ENCODE data around the gene TMIGD3.

Gene TMIGD3

DNA sequence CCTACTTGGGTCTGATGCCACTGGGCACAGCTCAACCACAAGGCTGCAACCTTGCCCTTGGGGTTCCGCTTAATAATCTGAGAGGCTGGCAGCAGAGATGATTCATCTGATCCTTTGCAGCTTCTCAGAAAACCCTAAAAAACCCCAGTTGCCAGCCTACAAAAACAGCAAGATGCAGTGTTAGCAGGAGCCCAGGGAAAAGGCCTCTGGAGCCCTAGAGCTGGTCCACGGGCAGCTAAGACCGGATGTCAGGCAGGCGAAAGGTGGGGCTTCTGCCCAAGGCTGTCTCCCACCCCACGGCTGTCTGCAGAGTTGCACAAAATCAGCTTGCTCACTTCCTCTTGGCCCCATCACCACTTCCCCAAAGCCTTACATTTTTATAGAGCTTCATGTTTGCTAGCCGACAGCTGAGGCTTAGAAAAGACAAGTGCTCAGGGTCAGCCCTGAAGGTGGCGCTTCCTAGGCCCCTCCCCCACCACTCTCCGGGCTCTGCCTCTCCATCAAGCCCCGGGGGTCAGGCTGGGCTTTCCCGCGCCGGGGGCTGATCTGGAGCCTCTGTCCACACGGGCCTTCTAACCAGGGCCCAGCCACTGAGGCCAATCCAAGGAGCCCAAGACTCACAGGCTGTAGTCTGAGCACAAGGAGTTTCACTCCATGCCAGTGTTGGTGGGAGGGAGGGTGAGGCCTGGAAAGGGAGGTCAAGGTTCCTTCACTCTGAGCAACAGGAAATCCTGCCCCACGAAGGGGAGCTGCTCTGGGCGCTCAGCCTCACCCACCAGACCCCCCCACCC, 4.2 kb upstream of the TMIGD3 start:
- DNase-seq (ENCODE audit: low read depth, low spot score) = peak; percentile 23

DNA sequence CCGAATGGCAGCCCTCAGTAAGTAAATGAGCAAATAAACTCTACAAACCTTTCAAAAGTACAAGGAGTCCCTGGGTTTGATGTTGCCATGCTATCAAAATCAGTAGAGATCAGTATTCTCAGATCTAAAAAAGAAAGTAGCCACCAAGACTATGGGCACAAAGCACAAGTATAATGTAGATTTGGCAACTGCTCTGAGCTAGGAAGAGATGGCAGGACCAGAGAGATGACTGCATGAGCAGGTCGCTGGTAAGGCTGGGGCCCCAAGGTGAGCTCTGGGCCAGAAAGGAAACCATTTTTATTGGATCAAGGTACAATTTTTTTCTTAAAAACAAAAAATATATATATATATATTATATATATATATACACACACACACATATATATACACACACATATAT, 3.1 kb upstream of the TMIGD3 start:
- no peak for DNase-seq (ENCODE audit: low read depth, low spot score)

DNA sequence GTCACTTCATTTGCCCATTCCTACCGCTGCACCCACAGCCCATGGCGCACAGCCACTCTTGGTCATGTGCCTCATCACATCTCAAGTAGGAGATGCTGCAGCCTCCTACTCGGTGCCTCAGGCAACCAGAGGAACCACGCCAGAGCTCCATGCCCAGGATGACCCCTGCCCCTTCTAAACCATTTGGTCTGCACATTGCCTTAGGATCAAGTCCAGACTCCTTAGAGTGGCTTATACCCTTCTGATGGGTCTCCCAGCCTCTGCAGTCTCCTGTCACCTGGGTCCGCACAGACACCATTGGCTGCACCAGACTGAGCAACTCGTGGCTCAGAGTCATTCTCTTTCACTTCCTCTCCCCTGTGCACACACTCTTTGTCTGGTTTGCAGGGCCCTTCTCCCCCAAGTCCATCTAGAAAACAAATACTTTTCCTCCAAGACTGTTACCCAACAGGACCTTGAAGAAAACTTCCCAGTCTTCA, 2.2 kb upstream of the TMIGD3 start:
- DNase-seq (ENCODE audit: low read depth, low spot score) = no peak

DNA sequence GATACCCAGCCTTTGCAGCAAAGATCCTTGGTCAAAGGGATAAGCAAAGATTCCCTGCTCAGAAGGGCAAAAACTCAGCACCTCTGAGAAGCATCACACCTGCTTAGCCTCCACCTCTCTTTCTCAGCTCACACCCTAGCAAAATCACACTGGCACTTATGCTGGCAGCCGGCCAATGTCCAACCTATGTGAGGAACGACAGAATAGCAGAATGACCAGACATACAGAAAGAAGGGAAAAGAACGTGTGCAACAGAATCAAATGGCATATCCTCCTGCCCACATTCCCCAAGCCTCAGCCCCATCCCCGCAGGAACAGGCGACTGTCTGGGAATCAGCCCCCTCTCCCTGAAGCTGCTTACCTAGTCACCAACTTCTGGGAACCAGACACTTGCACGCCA, 664 bp upstream of the TMIGD3 start:
- no peak for DNase-seq (ENCODE audit: low read depth, low spot score)

DNA sequence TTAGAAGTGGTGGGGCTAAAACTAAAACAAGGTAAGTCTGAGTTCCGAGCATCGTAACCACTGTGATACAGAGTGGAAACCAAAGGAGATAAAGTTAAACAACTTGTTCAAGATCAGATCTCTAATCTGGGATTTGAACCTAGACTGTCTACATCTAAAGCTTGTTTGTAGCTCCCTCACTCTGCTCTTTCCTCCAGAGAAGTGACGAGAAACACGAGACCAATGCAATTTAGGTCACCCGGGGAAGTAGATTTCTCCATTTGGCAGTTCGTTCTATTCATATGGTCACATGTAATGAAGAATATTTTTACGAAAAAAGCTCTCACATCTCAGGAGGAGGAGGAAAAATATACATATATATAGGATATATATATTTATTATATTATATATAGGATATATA, 1.8 kb downstream of the TMIGD3 start:
- DNase-seq (ENCODE audit: low read depth, low spot score) = no peak

DNA sequence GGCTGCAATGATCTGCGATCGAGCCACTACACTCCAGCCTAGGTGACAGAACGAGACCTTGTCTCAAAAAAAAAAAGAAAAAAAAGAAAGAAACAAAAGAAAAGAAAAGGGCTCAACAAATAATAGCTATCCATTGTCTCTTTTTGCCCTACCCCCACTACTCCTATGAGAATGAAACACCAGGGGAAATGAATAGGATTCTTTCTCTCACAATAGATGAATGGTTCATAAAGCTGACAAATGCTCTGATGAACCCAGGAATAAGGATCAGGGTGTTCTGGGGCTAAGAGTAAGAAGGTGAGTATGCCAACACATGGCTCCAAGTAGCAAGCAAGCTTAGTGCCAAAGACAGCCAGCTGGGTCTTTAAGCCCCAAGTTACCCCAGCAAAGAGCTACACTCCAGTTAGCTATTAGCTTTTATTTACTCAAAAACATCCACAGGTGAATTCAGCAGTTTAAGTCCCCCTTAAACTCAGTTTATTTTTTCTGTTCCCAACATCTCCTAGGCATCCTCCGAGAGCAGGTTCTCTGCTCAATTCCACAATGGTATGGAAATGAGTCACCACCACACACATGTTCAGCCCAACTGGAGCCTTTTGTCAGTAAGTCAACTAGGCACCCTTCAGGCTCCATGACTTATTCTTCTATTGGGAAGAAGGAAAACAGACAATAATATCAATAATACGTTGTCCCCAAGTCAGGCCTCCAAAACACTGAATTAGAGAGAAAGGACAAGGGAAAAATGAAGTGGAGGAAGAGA, 4.2 kb downstream of the TMIGD3 start:
- DNase-seq (ENCODE audit: low read depth, low spot score) = no peak

DNA sequence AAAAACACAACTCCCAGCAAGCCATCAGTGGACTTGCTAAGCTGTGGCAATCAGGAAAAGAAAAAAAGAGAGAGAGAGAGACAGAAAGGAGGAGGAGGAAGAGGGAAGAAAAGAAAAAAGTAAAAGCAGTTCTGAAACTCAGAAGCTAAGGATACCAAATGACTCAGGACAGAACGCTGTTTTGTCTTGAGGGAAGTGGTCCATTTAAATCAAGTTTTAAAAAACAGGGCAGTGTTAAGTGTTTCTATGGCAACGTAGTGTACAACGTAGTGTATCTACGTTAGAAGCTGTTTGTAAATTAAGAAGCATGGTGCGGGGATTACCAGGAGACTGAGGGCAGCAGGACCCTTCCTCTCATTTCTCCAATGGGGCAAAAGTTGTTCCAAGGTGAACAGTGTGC, 5.8 kb downstream of the TMIGD3 start:
- DNase-seq (ENCODE audit: low read depth, low spot score) = no peak

DNA sequence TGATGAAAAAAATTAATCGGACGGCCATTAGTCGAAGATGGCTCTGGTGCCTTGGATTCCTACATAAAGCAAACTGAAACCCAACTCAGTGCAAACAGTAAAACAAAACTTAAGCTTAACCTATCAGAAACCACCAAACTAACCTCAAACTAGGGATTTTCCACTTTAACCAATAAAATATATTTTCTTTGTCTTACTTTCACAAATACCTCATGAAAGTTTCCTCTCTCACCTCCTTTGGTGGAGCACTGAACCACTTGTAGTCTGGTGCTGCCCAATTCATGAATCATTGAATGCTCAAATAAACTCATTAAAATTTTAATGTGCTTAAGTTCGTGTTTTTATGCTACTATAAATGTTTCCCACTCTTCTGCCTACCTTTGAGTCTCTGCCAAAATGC, 7.0 kb downstream of the TMIGD3 start:
- no peak for DNase-seq (ENCODE audit: low read depth, low spot score)

DNA sequence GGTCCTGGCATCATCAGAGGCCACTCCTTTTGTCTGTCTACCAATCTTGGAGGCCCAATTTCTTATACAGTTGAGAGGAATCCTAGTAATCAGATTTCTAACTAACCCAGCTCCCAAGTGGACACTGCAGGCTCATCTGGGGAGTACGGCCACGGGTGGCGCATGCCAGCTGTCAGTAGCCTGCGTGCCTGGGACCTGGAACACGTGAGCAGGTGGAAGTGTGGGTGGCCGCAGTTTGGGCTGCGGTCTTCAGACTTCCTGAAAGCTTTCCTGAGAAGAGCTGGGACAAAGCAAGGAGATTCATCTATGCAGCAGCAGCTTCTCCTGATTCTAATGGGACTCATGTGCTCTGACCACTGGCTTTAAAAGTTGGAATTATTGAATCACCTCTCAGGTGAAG, 12.4 kb downstream of the TMIGD3 start:
- no peak for DNase-seq (ENCODE audit: low read depth, low spot score)

DNA sequence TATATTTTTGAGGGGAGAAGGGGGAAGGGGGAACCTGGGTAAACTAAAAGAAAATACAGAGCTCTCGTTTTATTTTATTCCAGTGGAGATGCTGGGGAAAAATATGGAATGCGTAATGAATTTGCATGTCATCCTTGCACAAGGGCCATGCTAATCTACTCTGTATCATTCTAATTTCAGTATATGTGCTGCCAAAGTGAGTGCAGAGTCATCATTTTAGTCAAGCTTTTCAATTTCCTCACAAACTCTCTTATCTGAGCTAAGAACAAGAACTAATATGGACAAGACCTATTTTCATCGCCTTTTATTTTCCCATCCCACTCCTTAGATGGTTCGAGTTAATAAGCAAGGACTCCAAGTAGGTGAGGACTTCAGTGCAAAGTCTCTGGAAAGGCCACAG, 13.2 kb downstream of the TMIGD3 start:
- DNase-seq (ENCODE audit: low read depth, low spot score) = no peak

DNA sequence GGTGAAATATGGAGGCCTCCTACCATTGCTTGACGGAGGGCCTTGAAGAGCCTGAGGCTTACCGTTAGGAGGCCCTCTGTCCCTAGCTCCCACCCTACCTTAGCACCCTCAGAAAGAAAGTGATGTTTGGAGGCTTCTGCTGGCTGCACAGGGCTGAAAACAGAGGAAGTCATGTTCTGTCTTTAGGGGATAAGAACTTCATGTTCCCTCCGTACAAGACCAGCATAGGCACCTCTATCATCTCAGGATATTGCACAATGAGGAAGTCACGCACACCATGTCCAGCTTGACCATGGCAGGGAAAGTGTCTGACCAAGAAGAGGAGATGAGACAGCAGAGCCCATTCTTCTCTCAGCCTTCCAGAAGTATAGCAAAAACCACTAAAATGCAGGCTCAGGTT, 13.8 kb downstream of the TMIGD3 start:
- no peak for DNase-seq (ENCODE audit: low read depth, low spot score)

DNA sequence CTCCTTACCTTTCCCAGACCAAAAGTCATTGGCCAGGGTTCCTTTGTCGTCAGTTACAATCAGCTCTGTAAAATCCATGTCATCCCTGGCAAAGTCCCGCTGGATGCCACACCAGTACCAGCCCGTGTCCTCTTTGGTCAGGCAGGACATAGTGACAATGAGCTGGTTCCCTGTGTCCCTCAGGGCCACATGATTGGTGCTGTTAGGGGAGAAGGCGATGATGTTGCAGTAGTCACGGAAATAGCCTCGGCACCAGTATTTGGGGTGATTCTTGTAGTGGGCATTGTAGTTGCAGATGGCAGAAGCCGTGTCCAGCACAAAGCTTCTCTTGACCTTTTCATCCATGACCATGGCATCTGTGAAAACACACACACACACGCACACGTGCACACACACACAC, 14.8 kb downstream of the TMIGD3 start:
- DNase-seq (ENCODE audit: low read depth, low spot score) = no peak

DNA sequence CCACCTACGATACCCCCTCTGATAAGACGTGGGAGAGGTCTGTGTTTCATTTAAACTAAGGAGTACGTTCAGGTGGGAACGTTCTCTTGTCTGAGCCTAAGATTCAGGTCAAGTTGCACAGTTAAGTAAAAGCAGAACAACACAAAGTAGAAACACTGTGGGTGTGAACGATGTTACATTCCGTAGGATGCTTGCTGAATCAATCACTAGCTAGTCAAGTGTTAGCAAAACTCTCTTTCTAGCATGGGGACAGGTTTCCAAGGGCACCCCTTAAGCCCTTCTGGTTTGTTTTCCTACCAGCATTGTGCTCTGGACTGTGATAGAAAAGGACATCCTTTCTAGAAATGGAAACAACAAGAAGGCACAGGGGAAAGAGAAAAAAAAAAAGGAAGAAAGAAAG, 16.3 kb downstream of the TMIGD3 start:
- no peak for DNase-seq (ENCODE audit: low read depth, low spot score)

DNA sequence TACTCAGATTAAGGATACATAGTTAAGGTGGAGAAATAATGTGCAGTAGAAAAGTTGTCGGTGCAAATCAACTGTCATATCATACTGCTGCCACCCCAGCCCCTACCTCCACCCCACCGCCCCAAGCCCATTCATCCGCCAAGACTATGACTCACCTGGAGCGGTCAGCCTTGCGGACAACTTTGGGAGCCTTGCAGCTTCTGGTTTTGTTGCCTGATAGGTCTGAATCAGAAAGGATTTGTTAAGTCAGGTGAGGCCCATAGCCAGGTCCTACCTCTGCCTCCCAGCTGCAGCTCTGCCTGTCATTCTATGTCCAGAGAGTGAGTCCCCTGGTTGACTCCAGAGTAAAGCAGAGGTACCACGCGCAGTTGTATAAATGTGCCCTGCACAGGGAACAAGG, 17.0 kb downstream of the TMIGD3 start:
- no peak for DNase-seq (ENCODE audit: low read depth, low spot score)

DNA sequence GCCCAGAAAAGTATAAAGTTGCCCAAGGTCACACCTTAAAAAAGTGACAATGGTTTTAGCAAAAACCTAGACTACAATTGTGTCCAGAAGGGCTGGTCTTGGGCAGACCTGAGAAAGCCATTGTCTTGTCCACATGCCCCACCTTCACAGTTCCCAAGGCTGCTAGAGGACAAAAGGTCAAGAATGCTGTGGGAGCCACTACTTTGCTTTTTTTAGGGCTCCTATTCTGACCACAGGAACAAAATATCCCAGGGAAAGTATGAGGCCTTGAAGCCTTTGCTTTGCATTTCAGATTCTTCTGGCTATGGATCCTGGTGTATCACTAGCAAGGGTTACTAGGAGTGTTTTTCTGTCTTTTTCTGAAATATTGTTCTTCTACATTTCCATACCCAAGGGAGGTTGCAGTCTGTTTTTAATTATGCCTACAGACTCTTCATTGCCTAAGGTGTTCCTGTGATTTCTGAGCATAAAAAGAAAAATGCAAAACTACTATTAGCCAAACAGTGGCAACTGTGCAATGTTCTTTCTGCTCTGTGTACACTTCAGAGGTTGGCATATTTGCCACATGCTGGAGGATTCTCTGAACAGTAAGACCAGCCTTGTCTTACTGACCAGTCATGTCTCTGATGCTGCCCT, 18.9 kb downstream of the TMIGD3 start:
- DNase-seq (ENCODE audit: low read depth, low spot score) = no peak

DNA sequence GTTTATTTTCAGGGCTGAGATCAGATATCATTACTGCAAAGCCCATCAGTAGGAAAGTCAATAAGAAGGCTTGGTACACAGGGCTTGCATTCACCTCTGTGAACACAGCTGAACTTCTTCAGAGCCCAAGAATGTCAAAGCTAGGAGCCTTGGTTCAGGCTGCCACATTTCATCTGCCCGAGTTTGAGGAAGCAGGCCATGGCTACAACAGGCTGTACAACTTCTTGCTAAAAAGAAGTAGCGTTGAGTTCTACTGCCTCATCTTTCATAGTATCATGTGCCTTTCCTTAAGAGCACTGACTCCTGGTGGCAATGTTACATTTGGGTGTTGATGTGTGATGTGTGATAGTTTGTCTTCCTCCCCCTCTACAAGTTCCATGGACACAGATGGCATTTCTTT, 19.6 kb downstream of the TMIGD3 start:
- DNase-seq (ENCODE audit: low read depth, low spot score) = no peak

DNA sequence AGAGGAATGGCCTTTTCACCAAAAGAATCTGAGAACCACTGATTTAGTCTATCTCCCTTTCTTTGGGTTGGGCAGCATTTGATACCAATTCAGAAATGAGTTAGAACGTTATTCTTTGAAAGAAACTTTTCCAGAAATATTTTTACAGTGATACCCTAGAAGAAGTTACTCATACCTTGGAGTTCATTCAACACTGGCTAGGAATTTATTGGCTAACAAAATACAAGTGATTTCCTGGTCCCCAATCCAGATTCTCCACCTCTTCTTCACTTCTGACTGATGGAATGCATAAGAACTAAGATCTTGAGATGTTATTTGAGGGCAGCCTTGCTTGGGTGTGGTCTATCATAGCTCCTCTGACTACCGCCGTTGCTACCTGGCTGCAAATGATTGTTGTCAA, 20.3 kb downstream of the TMIGD3 start:
- no peak for DNase-seq (ENCODE audit: low read depth, low spot score)

DNA sequence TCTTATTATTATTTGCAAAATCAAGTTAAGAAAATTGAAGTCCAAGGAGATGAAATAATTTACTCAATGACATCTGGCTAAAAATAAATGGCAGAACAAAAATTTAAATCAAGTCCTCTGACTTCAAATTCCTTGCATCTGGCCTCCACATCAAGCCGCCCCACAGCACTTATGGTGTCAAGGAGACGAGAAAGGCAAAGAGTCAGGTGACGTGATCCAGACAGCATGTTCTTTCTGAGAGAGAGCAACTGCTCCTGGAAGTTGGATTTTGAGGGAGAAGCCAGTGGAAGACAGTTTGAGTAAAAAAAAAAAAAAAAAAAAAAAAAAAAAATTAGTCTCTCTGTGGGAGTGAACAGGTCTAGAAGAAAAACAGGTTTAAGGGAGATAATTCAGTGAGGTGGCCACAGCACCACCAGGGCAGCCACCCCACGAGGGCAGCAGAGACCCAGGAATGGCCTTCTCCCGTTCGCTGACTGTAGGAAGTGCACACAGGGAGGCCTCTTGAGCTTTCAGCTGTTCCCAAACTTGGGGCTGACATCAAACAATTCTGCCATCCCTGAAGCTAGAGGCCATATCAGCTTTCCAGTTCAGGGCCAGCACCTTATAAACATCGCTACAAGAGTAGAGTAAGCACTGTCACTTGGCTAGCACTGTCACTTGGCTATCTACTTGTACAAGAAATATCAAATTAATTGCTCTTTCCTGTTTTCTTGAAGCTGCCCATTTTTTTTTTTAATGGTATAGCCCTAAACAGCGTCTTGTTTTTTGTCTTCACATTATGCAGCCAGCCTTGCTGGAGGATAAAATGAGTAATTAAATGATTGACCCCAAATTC, 21.8 kb downstream of the TMIGD3 start:
- DNase-seq (ENCODE audit: low read depth, low spot score) = no peak

DNA sequence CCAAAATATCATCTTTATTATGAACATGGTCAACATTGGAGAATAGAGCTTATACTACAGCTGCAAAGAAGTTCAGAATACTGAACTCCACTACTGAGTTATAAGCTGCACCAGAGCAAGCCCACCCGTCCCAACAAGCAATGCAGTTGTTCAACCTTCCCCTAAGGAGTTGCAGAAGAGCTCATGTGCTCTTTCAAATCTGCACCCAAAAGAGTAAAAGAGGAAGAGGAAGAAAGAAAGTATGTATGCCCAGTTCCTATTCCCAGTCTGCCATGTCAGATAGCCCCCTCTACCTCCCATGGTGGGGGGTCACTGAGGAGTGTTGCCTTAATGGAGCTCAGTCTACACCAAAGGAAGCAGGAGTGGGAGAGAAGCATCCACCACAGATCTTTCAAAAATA, 22.8 kb downstream of the TMIGD3 start:
- DNase-seq (ENCODE audit: low read depth, low spot score) = no peak

DNA sequence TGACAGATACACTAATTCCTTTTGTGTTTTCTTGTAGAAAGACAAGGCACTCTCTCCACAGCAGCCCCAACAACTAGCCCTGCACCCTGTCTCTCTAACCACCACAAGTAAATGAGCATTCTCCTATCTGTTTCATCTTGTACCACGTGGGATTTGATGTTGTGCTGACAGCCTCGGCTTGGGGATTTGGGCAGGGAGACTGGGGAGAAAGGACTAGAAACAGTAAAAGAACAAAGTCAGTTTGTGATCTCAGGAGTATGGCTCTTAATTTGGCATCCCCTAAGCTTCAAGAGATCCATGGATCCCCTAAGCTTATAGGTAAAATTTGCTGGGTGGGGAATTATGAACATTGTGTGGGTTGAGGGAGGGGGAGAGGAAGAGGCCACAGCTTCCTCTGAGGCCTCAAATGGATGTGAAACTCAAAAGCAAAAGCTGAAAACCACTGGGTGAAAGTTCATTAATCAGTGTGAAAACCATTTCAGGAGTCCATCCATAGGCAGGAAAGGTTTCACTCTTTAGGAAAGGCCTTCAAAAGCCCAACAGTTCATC, 26.6 kb downstream of the TMIGD3 start:
- no peak for DNase-seq (ENCODE audit: low read depth, low spot score)

DNA sequence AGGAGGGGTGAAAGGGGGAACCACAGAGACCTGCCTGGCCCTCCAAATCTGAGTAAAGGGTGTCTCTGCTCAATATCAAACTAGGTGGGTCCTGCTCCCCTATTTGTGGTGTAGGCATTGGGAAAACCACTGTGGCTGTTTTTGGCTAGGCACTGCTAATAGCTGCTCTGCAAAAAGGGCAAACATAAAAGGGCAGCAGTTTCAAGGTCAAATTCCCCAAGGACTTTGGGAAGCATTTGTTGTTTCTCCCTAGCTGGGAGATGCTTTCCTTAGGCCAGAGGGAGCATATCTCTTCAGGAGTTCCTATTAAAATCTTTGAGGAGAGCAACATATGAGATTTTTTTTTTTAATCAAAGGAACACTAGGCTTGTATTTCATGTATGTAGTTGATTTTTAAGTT, 27.2 kb downstream of the TMIGD3 start:
- no peak for DNase-seq (ENCODE audit: low read depth, low spot score)

DNA sequence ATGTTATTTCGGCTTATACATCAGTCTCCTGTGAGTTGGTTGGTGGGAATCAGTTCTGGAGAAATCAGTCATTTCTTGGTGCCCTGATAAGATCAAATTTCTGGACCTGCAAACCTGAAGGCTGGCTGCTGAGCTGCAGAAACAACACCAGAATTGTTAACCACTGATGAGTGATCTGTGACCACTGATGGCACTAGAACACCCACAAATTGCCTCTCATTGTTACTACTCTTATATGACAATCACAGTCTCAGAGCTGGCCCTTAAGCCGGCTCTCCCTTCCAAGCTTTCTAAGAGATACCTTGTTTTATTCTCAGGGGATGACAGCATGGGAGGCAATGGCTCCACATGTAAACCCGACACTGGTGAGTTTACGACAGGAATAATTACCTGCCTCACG, 27.7 kb downstream of the TMIGD3 start:
- no peak for DNase-seq (ENCODE audit: low read depth, low spot score)

Measured in activated CD4-positive, CD25-positive, alpha-beta regulatory T cell treated with anti-CD3 and anti-CD28 coated beads, Interleukin-2, amount 50 U/mL, for 16 hours (primary cell).